HCT116 (cell line): ENCODE results near the gene TPRG1.

ENCODE experiments used
- CTCF ChIP-seq, 3 experiments: fragments of 200-600 bp in 1 of 3; sonication (generic) in 1 of 3; IDR thresholded peaks in 2 of 3; conservative IDR thresholded peaks in 1 of 3; 2 replicates each; pipeline ENCODE4 v1.5.1; 2012 to 2017; ENCODE audit warnings: low read depth in 2 of 3, low read length in 2 of 3, antibody characterized with exemption in 1 of 3, borderline replicate concordance in 1 of 3, control low read depth in 1 of 3, mild to moderate bottlenecking in 1 of 3, mixed read lengths in 1 of 3, mixed run types in 1 of 3, moderate library complexity in 1 of 3; ENCODE audit not compliant: insufficient read depth in 1 of 3
- EZH2 ChIP-seq: fragments of 200-600 bp; sonication (generic); IDR thresholded peaks from 2 replicates; pipeline ENCODE4 v1.6.1; 2017; ENCODE audit warnings: antibody characterized with exemption, mixed run types
- MAX ChIP-seq: IDR thresholded peaks from 2 replicates; pipeline ENCODE4 v1.6.1; 2012
- POLR2A ChIP-seq: IDR thresholded peaks from 2 replicates; pipeline ENCODE4 v1.7.0; 2011; ENCODE audit warnings: borderline replicate concordance; ENCODE audit not compliant: insufficient read depth, insufficient read length; ENCODE audit errors: extremely low read depth
- POLR2AphosphoS5 ChIP-seq: IDR thresholded peaks from 2 replicates; pipeline ENCODE4 v1.6.1; 2011; ENCODE audit warnings: mild to moderate bottlenecking, low read depth, low read length, moderate library complexity
- REST ChIP-seq: IDR thresholded peaks from 2 replicates; pipeline ENCODE4 v1.6.1; 2012; ENCODE audit warnings: low read depth
- ZBTB33 ChIP-seq: IDR thresholded peaks from 2 replicates; pipeline ENCODE4 v1.6.1; 2011; ENCODE audit warnings: mild to moderate bottlenecking, low read length, moderate library complexity; ENCODE audit not compliant: insufficient replicate concordance; ENCODE audit errors: extremely low read depth
- ZNF274 ChIP-seq: fragments of 200-500 bp; sonication (Bioruptor generic); IDR thresholded peaks from 2 replicates; pipeline ENCODE4 v1.6.1; 2014; ENCODE audit warnings: mild to moderate bottlenecking, low read depth, low read length, inconsistent platforms

GRCh38 chr3:189267981-189268613 lies 96.3 kb downstream of the TPRG1 start:
- TF ChIP-seq MAX (no peak), CTCF (IDR thresholded peaks at IDR 0.05 in 2 of 3, conservative IDR thresholded peaks at IDR 0.05 in 1 of 3; ENCODE audit: borderline replicate concordance in 1 of 3, insufficient read depth in 1 of 3, low read depth in 2 of 3, low read length in 2 of 3) (peak; percentile 47 to 66 (median 64); a peak in 5 of 6 replicates), POLR2A (no peak), POLR2AphosphoS5 (no peak), EZH2 (no peak), REST (no peak), ZBTB33 (no peak), ZNF274 (no peak)
